GM18517 (cell line): Measurements from ENCODE around the gene SYNC.

Experiments used
- ATAC-seq: cut with Tn5 transposase; IDR thresholded peaks from one replicate; pipeline ENCODE4 v1.9.1; 2021; ENCODE audit warnings: mild to moderate bottlenecking, moderate library complexity; ENCODE audit not compliant: unreplicated experiment

Gene SYNC

GRCh38 chr1:32702599-32703478 lies at the start of gene SYNC:
Gene SYNC, minus strand, starts transcription at chr1:32702770. Its CDS starts 110 bp downstream, at chr1:32702660.
- ATAC-seq = no peak

- no peak for ATAC-seq
Observed at GRCh38 chr1:32749771-32750170, 47.2 kb upstream of the SYNC start.

GRCh38 chr1:32749332-32749731 lies 46.8 kb upstream of the SYNC start:
- ATAC-seq = no peak

GRCh38 chr1:32748926-32749325 lies 46.4 kb upstream of the SYNC start:
- ATAC-seq = no peak

- ATAC-seq = no peak
Observed at GRCh38 chr1:32748348-32748747, 45.8 kb upstream of the SYNC start.

GRCh38 chr1:32746130-32746529 lies 43.6 kb upstream of the SYNC start:
- ATAC-seq = no peak

- ATAC-seq = no peak
Observed at GRCh38 chr1:32744071-32744425, 41.5 kb upstream of the SYNC start.

- ATAC-seq = no peak
Observed at GRCh38 chr1:32743380-32744070, 41.0 kb upstream of the SYNC start.

GRCh38 chr1:32742956-32743355 lies 40.4 kb upstream of the SYNC start:
- ATAC-seq = no peak

GRCh38 chr1:32742199-32742947 lies 39.8 kb upstream of the SYNC start:
- ATAC-seq = no peak

GRCh38 chr1:32741413-32742198 lies 39.0 kb upstream of the SYNC start:
- no peak for ATAC-seq

- ATAC-seq = no peak
Observed at GRCh38 chr1:32741059-32741412, 38.5 kb upstream of the SYNC start.

- ATAC-seq = no peak
Observed at GRCh38 chr1:32736812-32737791, 34.5 kb upstream of the SYNC start.

GRCh38 chr1:32733582-32734321 lies 31.2 kb upstream of the SYNC start:
- ATAC-seq = no peak

GRCh38 chr1:32729254-32730046 lies 26.9 kb upstream of the SYNC start:
- ATAC-seq = no peak

- no peak for ATAC-seq
Observed at GRCh38 chr1:32728413-32729077, 26.0 kb upstream of the SYNC start.

- ATAC-seq = no peak
Observed at GRCh38 chr1:32727876-32728275, 25.3 kb upstream of the SYNC start.

- ATAC-seq = no peak
Observed at GRCh38 chr1:32725615-32725982, 23.0 kb upstream of the SYNC start.
